HTERT RPE-1 (cell line): ENCODE measurements around the gene GRIK5.
"Not testable (repeated sequence)": the region's sequence is repeated elsewhere in the genome, so short reads cannot be mapped to it uniquely, and the experiment has no call there.

Source experiments
- in situ Hi-C: fragments of 300-500 bp; cut with MboI; formaldehyde crosslinking; loops from 4 replicates; pipeline ENCODE4 v1.14.3; 2020; ENCODE audit warnings: low sequenced_read_pairs

The GRIK5 gene

GRCh38 chr19:41991925-41992569, 78.0 kb downstream of the GRIK5 start:
- in situ Hi-C loops: not testable (repeated sequence)

GRCh38 chr19:41991025-41991424, 79.0 kb downstream of the GRIK5 start:
- in situ Hi-C loops: no loop called here

- in situ Hi-C loops: no loop called here
These were observed 79.4 kb downstream of the GRIK5 start for GRCh38 chr19:41990615-41991014.

- in situ Hi-C loops: no loop called here
These were observed 80.0 kb downstream of the GRIK5 start for GRCh38 chr19:41990028-41990427.

- in situ Hi-C loops: no loop called here
These were observed 81.1 kb downstream of the GRIK5 start for GRCh38 chr19:41988947-41989346.

- in situ Hi-C loops: no loop called here
These were observed 82.7 kb downstream of the GRIK5 start for GRCh38 chr19:41987141-41987860.

GRCh38 chr19:41984961-41985360, 85.0 kb downstream of the GRIK5 start:
- in situ Hi-C loops: no loop called here

- in situ Hi-C loops: no loop called here
These were observed 88.3 kb downstream of the GRIK5 start for GRCh38 chr19:41981724-41982123.

GRCh38 chr19:41978470-41978869, 91.5 kb downstream of the GRIK5 start:
- in situ Hi-C loops: no loop called here

GRCh38 chr19:41977916-41978315, 92.1 kb downstream of the GRIK5 start:
- in situ Hi-C loops: no loop called here

- in situ Hi-C loops: no loop called here
These were observed 95.4 kb downstream of the GRIK5 start for GRCh38 chr19:41974652-41975051.

- in situ Hi-C loops: no loop called here
These were observed 98.6 kb downstream of the GRIK5 start for GRCh38 chr19:41971363-41971762.

GRCh38 chr19:41969772-41970458, 100.1 kb downstream of the GRIK5 start:
- in situ Hi-C loops: no loop called here

- in situ Hi-C loops: no loop called here
These were observed 101.0 kb downstream of the GRIK5 start for GRCh38 chr19:41968751-41969595.

GRCh38 chr19:41967054-41967783, 102.8 kb downstream of the GRIK5 start:
- in situ Hi-C loops: no loop called here

- in situ Hi-C loops: no loop called here
These were observed 104.9 kb downstream of the GRIK5 start for GRCh38 chr19:41965106-41965505.

- in situ Hi-C loops: no loop called here
These were observed 109.0 kb downstream of the GRIK5 start for GRCh38 chr19:41960973-41961372.

- in situ Hi-C loops: no loop called here
These were observed 110.7 kb downstream of the GRIK5 start, which contains the start of gene RABAC1 for GRCh38 chr19:41959056-41960053. TSS of gene RABAC1 (minus strand) at chr19:41959321. CDS start at chr19:41959292, 29 bp downstream.
